Activated T-helper 1 cell treated with anti-CD3 and anti-CD28 coated beads, Interleukin-2, amount 50 U/mL, for 16 hours (primary cell): ENCODE measurements around the gene GOLGA8R.
"Not testable (repeated sequence)": the region's sequence is repeated elsewhere in the genome, so short reads cannot be mapped to it uniquely, and the experiment has no call there.

Experiments used
- DNase-seq, 2 donors: peaks; one replicate each; pipeline ENCODE4 v3.0.0-alpha.2; 2020; ENCODE audit warnings: low read depth in 1 of 2, low spot score in 1 of 2

The GOLGA8R gene, protein sequence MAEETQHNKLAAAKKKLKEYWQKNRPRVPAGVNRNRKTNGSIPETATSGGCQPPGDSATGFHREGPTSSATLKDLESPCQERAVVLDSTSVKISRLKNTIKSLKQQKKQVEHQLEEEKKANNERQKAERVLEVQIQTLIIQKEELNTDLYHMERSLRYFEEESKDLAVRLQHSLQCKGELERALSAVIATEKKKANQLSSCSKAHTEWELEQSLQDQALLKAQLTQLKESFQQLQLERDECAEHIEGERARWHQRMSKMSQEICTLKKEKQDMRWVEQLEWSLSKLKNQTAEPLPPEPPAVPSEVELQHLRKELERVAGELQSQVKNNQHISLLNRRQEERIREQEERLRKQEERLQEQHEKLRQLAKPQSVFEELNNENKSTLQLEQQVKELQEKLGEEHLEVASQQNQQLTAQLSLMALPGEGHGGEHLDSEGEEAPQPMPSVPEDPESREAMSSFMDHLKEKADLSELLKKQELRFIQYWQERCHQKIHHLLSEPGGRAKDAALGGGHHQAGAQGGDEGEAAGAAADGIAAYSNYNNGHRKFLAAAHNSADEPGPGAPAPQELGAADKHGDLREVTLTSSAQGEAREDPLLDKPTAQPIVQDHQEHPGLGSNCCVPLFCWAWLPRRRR

DNA sequence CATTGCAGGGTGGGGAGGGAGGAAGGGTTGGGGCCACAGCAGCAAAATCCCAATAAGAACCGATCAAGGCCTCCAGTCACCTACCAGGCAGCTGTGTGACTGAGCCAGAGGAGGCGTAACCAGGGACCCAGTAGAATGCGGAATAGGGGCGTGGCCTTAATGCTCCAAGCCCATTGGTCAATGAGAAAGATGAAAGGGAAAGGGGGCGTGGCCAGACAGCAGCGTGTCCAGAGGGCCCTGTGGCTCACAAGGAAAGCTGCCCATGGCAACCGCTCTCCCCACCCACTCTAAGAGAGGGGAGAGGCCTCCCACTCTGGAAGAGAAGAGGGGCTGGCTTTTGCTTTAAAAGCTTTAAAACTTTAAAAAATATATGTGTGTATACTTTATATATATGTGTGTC is at the start of gene GOLGA8R:
TSS of gene GOLGA8R (minus strand) at position 101 of the 400 bp plus-strand sequence. CDS start at position 3, 98 bp downstream.
- not testable (repeated sequence) for DNase-seq

DNA sequence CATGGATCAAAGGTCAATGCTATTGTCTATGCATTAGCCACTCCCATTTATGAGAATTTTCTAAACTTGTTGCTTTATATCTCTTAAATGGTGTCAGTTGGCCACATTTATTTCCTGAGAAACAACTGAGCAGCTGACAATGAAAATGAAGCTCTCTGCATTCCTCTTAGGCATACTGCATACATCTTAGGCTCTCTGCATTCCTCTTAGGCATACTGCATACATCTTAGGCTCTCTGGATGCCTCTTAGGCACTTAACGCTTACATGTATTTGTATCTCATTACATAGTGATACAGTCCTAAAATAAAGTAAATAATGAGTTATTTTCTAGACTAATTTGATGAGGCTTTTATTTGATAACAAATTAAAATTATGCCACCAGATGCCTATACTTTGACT is 49.8 kb upstream of the GOLGA8R start:
- DNase-seq: not testable (repeated sequence)

DNA sequence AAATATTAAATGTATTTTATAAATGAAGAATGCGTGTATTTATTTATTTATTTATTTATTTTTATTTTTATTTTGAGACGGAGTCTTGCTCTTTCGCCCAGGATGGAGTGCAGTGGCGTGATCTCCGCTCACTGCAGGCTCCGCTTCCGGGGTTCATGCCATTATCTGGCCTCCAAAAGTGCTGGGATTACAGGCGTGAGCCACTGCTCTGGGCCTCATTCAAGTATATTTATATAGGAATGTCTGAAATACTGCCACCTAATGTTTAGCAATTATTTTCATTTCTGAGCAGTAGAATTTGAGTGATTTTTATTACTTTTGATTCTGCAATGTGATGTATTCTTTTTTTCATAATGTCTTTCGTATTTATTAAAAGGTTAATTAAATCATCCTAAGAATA is 48.1 kb upstream of the GOLGA8R start:
- not testable (repeated sequence) for DNase-seq

DNA sequence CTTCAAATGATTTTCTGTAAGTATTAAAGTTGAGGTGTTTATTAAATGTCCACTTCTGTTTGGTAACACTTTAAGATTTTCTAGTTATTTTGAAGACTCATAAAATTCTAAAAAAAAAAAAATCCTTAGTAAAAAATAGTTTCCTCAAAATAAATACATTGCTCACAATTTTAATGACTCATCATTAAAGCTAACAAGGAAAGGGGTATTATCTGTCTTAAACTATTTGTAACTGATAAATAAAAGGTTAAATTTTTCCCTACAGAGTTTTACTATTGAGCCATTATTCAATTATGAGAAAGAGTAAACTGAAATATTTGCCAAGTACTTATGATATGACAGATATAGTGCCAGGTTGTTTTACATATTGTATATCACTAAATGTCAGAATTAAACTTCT is 38.6 kb upstream of the GOLGA8R start:
- not testable (repeated sequence) for DNase-seq

DNA sequence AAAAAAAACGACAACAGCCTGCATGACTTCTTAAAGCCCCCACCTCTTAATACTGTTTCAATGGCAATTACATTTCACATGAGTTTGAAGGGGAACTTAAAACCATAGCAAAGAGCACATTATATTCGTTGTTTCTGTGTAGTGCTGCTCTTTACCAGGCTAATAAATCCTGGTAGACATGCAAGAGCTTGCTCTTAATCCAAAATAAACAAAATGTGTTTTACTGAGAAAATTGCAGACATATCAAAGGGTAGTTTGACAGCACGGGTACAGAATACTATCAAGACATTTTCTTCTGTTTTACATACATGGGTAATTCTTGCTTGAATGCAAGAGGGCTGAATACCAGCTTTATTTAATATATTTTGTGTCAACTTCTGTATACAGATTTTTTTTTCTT is 24.3 kb upstream of the GOLGA8R start:
- not testable (repeated sequence) for DNase-seq

DNA sequence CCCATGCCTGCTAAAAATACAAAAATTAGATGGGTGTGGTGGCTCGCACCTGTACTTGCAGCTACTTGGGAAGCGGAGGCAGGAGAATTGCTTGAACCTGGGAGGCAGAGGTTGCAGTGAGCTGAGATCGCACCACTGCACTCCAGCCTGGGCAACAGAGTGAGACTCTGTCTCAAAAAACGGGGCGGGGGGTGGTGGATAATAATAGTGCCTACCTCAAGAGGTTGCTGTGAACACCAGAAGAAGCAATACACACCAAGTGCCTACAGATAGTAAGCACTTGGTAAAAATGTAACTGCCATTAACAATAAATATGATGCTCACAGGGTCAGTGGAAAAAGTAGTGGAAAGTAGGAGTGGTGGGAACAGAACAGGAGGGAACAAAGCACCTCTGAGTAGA is 21.8 kb upstream of the GOLGA8R start:
- not testable (repeated sequence) for DNase-seq

DNA sequence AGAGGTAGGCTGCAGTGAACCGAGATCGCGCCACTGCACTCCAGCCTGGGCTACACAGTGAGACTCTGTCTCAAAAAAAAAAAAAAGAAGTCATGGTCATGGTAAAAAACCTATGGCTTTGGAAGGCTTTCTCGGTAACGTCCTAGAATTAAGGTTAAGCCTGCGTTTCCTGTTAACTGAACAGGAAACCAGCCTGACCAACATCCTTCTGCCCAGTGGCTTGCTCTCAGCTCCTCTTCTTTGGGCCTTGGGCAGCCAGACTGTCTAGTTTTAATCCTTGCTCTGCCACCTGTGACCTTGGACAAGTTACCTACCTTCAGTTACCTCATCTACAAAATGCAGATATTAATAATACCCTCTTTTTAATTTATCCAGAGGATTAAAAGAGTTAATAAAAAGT is 6.7 kb upstream of the GOLGA8R start:
- not testable (repeated sequence) for DNase-seq

DNA sequence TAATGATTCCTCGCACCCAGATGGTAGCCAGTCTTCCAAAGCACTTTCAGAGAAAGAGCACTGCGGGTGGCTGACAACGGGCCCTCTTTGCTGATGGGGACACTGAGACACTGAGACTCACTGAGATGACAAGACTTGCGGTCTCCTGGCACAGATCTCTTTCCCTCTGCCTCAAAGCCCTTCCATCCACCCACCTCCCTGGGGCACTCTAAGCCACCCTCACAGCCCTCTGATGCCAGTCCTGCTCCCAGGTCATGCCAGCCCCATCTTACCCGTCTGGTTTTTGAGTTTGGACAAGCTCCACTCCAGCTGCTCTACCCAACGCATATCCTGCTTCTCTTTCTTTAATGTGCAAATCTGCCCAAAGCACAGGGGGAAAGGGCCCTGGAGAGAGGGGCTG is 6.4 kb downstream of the GOLGA8R start:
- DNase-seq: not testable (repeated sequence)

DNA sequence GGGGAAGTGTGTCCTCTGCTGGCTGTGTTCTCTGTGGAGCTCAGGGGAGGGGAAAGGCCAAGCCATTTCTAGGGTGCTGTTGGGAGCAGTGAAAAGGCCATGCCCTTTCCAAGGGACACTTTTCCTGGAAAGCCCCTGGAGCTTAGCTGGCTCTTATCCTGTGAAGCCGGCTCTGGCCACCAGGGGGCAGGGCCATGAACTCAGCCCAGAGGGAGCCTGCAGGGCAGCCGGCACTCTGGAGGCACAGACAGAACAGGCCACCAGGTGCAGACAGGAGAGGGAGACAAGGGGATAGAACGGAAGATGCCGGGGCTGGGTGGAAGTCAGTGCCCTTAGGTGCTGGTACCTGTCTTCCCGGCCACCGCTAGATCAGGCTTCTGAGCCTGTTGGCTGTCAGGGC is 15.1 kb downstream of the GOLGA8R start:
- DNase-seq: peak; percentile 34 to 38

DNA sequence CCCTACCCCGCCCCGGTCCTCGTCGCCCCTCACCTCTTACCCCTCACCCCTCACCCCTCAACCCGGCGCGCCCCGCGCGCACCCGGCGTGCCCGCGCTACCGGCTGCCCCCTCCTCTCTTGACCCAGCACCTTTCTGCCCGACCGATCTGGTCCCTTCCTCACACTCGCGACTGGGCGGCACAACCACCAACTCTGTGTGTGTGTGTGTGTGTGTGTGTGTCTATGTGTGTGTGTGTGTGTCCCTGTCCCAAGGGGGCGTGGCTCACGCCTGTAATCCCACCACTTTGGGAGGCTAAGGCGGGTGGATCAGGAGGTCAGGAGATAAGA is 20.4 kb downstream of the GOLGA8R start:
- DNase-seq: not testable (repeated sequence)

DNA sequence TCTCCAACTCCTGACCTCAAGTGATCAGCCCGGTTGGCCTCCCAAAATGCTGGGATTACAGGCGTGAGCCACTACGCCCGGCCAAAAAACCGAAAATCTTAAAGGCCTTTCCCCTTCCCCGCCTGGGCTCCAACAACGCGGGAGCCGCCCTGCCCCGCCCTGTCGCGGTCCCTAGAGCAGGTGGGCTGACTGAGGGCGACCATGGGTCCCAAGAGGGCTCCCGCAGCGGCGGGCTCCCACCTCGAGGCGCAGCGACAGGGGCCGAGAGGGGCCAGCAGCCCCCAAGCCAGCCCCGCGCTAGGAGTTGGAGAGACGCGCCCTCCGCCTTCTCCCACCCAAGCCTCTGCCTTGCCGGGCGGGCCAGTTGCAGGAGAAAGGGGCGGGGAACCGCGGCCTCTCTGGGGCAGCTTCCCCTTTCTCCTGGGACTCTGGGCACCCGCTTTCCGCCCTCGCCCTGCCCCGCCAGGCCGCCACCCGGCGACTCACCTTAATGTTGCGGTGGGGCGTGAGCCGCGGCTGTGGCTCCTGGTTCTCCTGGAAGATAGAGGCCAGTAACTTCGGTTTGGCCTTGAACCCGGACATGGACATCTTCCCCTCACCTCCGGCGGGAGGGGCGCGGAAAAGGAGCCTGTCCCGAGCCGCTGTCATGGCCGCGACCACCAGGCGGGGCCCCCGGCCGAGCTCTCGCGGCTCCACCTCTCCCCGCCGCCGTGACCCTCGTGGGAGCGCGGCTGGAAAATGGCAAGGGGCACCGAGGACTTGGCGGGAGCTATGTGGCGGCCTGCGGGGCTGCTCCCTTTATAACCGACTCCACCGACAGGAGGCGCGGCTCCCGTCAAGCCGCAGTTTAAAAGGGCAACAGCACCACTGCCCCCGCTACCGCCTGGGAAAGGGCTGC is 21.0 kb downstream of the GOLGA8R start, which contains the start of gene CHRFAM7A:
TSS of gene CHRFAM7A (minus strand) at position 775 of the 898 bp plus-strand sequence. CDS start 10,189 bp downstream, outside the sequence.
- DNase-seq: not testable (repeated sequence)

DNA sequence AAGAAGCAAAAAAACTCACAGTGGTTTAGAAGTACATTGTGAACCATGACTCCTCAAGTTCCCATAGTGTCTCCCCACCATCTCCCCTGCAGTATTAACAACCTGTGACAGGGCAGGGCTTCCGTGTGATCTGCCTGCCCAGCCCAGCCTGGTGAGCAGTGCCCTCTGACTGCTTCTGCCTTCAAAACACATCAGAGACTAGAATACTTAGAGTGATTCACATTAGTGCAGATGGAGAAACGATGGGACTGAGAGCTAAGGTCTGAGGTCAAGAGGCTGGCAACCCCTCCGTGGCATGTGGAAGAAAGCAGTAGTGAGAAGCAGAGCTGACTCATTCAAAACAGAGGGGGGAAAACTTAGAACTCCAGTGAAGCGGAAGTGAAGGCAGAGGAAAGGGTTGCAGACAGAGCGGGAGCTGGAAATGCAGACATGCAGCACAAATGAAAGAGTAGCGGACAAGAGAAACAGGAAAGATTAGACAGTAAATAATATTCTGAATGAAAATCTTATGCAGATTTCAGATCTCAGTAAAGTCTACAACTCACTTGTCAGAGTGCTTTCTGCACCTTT is 27.7 kb downstream of the GOLGA8R start:
- DNase-seq: not testable (repeated sequence)

DNA sequence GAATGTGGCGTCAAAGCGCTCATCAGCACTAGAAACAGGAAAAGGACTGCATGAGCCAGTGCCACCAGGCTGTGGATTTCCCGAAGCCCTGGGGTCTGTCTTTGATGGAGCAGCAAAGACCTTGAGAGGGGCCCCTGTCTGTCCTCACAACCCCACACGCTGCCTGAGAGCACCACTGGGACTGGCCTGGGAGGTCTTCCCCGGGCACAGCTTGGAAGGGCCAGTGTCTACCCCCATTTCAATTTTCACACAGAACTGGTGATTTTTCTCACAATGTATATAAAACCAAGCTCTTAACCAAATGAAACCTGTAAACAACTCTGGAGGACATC is 37.0 kb downstream of the GOLGA8R start:
- DNase-seq: not testable (repeated sequence)

DNA sequence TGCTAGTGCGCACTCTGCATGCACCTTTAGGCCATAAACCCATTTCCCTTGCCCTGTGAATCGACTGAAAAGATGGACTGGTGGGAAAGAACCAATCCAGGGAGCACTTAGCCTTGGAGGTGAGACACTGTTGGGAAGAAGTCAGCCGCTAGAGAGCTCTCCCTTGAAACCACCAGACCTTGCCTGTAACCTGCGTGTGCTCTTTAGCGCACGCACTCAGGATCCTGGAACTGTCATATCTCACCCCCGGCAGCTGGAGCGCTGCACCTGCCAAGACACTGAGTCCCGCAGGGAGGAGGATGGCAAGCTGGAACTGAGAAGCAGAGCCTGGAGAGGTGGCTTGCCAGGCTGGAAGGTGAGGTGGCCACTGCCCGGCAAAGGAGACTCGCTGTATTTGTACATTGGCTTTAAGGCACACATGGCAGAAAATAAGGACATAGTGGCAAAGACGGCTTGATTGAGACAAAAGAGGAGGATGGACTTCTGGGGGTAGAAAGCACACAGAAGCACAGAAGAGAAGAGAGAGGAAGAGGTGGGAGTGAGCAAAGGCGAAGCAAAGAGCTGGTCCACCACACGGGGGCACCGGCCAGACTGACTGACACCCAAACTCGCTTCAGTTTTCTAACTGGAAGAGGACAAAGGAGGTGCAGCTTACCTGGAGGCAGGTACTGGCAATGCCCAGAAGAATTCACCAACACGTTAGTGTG is 37.5 kb downstream of the GOLGA8R start:
- DNase-seq: not testable (repeated sequence)

DNA sequence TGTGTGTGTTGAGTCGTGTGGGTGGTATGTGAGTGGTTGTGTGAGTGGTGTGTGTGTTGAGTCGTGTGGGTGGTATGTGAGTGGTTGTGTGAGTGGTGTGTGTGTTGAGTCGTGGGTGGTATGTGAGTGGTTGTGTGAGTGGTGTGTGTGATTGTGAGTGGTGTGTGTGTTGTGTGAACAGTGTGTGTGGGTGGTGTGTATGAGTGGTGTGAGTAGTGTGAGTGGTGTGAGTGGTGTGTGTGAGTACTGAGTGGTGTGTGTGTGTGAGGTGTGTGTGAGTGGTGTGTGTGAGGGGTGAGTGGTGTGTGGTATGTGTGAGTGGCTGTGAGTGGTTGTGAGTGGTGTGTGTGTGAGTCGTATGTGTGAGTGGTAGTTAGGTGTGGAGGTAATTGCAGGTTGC is 38.2 kb downstream of the GOLGA8R start:
- not testable (repeated sequence) for DNase-seq

DNA sequence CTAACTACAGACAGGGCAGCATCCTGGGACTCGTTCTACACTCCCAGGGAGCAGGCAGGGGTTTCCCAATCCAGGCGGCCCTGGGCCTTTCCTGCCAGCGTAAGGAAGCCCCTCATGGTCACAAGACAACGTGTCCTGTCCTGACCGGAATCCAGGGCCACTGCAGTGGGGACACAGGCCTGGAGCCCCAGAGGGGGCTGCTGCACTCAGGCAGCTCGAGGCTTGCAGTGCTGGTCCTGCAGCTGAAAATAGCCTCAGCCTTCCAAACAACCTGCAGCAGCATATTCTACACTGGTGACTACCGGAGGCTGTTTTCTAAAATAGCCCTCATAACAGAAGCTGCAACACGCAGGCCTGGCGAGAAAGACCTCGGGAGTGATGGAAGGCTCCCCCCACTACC is 39.2 kb downstream of the GOLGA8R start:
- not testable (repeated sequence) for DNase-seq

DNA sequence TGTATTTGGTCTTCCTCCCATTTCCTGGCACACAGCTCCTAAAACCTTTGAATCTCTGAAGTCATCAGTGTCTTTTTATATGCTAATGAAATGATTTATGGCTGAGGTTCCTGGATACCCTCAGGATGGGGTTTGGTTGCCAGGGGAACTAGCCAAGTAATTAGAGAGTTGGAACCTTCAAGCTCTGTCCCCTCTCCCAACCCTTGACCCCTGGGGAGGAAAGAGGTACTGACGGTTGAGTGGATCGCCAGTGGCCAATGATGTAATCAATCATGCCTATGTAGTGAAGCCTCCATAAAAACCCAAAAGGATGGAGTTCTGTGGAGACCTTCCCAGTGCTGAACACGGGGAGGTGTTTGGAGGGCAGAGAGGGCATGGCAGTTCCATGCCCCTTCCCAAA is 45.8 kb downstream of the GOLGA8R start:
- DNase-seq: not testable (repeated sequence)

DNA sequence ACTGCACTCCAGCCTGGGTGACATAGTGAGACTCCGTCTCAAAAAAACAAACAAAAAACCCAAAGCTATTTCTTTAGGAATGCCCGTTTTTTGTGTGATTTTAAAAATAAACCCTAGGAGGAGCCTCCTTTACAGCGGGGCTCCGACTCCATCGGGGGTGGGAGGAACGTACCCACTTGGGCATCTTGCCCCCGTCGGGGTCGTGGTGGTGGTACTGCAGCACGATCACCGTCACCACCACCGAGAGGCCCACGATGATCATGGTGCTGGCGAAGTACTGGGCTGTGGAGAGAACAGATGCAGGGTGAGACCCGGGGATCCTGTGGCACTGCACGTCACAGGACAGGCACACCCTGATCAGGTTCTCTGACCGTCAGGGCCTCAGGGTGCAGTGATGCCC is 46.8 kb downstream of the GOLGA8R start:
- not testable (repeated sequence) for DNase-seq

DNA sequence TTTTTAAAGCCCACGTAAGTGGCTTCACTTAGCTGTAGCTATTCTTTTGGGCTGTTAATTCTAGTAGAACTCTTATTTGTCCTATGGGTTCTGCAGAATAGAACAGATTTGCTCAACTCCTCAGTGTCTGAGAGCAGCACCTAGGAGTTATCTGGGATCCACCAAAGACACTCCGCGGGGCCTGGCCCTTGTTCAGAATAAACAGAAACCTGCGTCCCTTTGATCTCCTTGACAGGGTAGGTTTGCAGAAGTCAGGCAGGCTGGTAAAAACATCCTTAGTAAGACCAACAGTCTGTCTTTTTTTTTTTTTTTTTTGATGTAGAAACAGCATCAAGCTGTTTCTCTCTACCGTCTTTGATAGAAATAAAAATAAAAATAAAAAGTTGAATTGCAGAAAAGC is 52.7 kb downstream of the GOLGA8R start:
- not testable (repeated sequence) for DNase-seq

DNA sequence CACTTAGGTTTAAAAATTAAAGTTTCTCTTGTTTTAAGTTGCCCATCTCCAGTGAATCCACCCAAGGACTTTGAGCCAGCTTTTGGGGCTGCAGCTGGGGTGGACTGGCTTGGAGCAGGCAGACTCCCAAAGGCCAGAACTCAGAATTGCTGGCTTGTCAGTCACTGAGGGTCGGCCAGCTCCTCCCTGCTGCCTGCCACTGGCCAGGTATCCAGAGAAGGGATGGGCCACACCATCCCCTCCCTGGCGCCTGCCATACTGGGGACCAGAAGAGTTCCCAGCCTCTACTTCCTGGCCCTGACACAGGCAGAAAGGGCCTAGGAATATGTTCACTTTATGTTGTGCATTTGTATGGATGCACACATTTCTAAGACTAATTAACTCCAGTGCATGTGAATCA is 53.1 kb downstream of the GOLGA8R start:
- DNase-seq: not testable (repeated sequence)
